ENCODE results near the gene NUDT14. TPM values are rescaled to one million over a fixed set of nuclear protein-coding genes. Genes with fewer than 3 reads are reported as not detected.

The NUDT14 gene
- total RNA-seq, 1 experiment from 2014 or later: 75.3 TPM

GRCh38 chr14:105212541-105213300 lies 31.6 kb upstream of the NUDT14 start:
- intact Hi-C loops (cut with micrococcal nuclease; ENCODE audit: unreplicated experiment): no loop called here
- Histone ChIP-seq H3K4me3 (ENCODE audit: low read depth in 2 of 2, low read length in 2 of 2) (no peak overlapping the region), H3K27me3 (ENCODE audit: control insufficient read depth, insufficient read depth, low read length) (no peaks in the 10 kb centered on the region), H3K4me1 (ENCODE audit: control insufficient read depth, insufficient read depth, low read length) (no peaks in the 10 kb centered on the region), H3K9me3 (ENCODE audit: control insufficient read depth, insufficient read depth, low read depth, low read length) (no peaks in the 10 kb centered on the region), H3K27ac (ENCODE audit: low read length) (no peak overlapping the region), H3K36me3 (ENCODE audit: control insufficient read depth, insufficient read depth, low read length) (no peaks in the 10 kb centered on the region)
- DNase-seq (ENCODE audit: low read depth, low spot score): no peak
- POLR2A ChIA-PET: no interaction called here
- TF ChIP-seq SIN3A (IDR thresholded peaks at IDR 0.05; ENCODE audit: borderline replicate concordance, insufficient read depth, low read depth, low read length): no peak
- no peak for TF ChIP-seq CTCF (IDR thresholded peaks at IDR 0.05)
- TF ChIP-seq POLR2AphosphoS5 (IDR thresholded peaks at IDR 0.05; ENCODE audit: low read depth, low read length): no peak
- TF ChIP-seq REST (IDR thresholded peaks at IDR 0.05; ENCODE audit: insufficient read depth in 1 of 2, low read depth in 2 of 2, low read length in 1 of 2): no peak
- no peak for TF ChIP-seq TCF7L2 (IDR thresholded peaks at IDR 0.05; ENCODE audit: low read depth, low read length)
- ATAC-seq: no peak
- no TSS peak for BruUV-seq (replicated peaks)
- CTCF ChIA-PET: no interaction called here
- in situ Hi-C loops (cut with HindIII; ENCODE audit: low pct_unique_long_range_greater_than_20kb, low sequenced_read_pairs): no loop called here

- TF ChIP-seq REST (IDR thresholded peaks at IDR 0.05; ENCODE audit: insufficient read depth in 1 of 2, low read depth in 2 of 2, low read length in 1 of 2) (no peak), CTCF (IDR thresholded peaks at IDR 0.05) (no peak), POLR2AphosphoS5 (IDR thresholded peaks at IDR 0.05; ENCODE audit: low read depth, low read length) (no peak), TCF7L2 (IDR thresholded peaks at IDR 0.05; ENCODE audit: low read depth, low read length) (no peak), SIN3A (IDR thresholded peaks at IDR 0.05; ENCODE audit: borderline replicate concordance, insufficient read depth, low read depth, low read length) (no peak)
- H3K4me3 ChIP-seq (ENCODE audit: low read depth in 2 of 2, low read length in 2 of 2): no peak overlapping the region
- BruUV-seq (replicated peaks): no TSS peak
- CTCF ChIA-PET: no interaction called here
- H3K9me3 ChIP-seq (ENCODE audit: control insufficient read depth, insufficient read depth, low read depth, low read length): no peaks in the 10 kb centered on the region
- DNase-seq (ENCODE audit: low read depth, low spot score): no peak
- no peak for ATAC-seq
- POLR2A ChIA-PET: no interaction called here
- intact Hi-C loops (cut with micrococcal nuclease; ENCODE audit: unreplicated experiment) (no loop called here), in situ Hi-C loops (cut with HindIII; ENCODE audit: low pct_unique_long_range_greater_than_20kb, low sequenced_read_pairs) (no loop called here)
- H3K27ac ChIP-seq (ENCODE audit: low read length): no peak overlapping the region
- no peaks in the 10 kb centered on the region for H3K4me1 ChIP-seq (ENCODE audit: control insufficient read depth, insufficient read depth, low read length)
- no peaks in the 10 kb centered on the region for H3K27me3 ChIP-seq (ENCODE audit: control insufficient read depth, insufficient read depth, low read length)
- no peaks in the 10 kb centered on the region for H3K36me3 ChIP-seq (ENCODE audit: control insufficient read depth, insufficient read depth, low read length)
Observed at GRCh38 chr14:105211758-105212089, 30.6 kb upstream of the NUDT14 start.
